Measurements from ENCODE around the gene XAGE3.
"Not testable (repeated sequence)": the region's sequence is repeated elsewhere in the genome, so short reads cannot be mapped to it uniquely, and the experiment has no call there.

XAGE3 gene, protein sequence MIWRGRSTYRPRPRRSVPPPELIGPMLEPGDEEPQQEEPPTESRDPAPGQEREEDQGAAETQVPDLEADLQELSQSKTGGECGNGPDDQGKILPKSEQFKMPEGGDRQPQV

GRCh38 chrX:52867610-52868348 lies at the start of gene XAGE3:
TSS of gene XAGE3 (minus strand) at chrX:52868083. CDS start at chrX:52867133, 950 bp downstream.
- FAIRE-seq, result no peak
- DNase-seq (ENCODE audit: extremely low spot score, insufficient read length, low read depth), result no peak

GRCh38 chrX:52914704-52915103 lies 46.8 kb upstream of the XAGE3 start:
- DNase-seq (ENCODE audit: extremely low spot score, insufficient read length, low read depth), result not testable (repeated sequence)
- FAIRE-seq, result peak; percentile 36

DNA sequence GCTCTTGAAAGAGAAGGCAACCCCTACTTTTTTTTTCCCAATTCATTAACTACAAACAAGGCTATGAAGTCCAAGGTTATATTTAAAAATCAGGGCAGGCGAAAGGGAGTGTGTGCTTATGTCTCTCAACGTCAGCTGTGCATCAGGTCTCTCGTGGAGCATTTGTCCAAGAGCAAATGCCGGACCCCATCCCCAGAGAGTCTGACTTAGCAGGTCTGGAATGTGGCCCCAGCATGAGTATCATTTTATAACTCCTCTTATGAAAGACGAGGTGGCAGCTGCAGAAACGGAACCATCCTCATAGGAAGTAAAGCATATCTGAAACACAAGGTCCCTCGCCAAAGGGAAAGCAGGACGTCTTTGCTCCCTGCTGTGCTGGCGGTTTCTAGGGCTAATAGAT lies 45.8 kb upstream of the XAGE3 start:
- not testable (repeated sequence) for DNase-seq (ENCODE audit: extremely low spot score, insufficient read length, low read depth); FAIRE-seq

GRCh38 chrX:52909313-52909969 lies 41.6 kb upstream of the XAGE3 start:
- not testable (repeated sequence) for DNase-seq (ENCODE audit: extremely low spot score, insufficient read length, low read depth); FAIRE-seq

GRCh38 chrX:52907900-52908299 lies 40.0 kb upstream of the XAGE3 start:
- FAIRE-seq; DNase-seq (ENCODE audit: extremely low spot score, insufficient read length, low read depth): not testable (repeated sequence)

- DNase-seq (ENCODE audit: extremely low spot score, insufficient read length, low read depth); FAIRE-seq: not testable (repeated sequence)
Measured at GRCh38 chrX:52907137-52907536, 39.3 kb upstream of the XAGE3 start.

- DNase-seq (ENCODE audit: extremely low spot score, insufficient read length, low read depth); FAIRE-seq: not testable (repeated sequence)
Measured at GRCh38 chrX:52906072-52906471, 38.2 kb upstream of the XAGE3 start.

DNA sequence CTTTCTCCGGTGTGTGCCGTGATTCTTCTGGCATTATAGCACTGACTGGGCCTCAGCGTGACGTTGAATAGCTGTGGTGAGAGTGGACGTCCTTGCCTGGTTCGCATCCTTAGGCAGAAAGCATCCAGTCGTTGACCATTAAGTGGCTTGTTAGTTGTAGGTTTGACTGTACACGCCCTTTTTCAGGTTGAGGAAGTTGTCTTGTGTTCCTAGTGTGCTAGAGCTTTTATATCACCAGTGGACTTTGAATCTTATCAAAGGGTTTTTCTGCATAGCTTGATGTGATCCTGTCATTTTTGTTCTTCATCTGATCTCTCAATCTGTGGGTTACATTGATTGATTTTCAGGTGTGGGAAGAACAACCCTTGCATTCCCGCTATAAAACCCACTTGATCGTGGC lies 37.6 kb upstream of the XAGE3 start:
- not testable (repeated sequence) for DNase-seq (ENCODE audit: extremely low spot score, insufficient read length, low read depth); FAIRE-seq

GRCh38 chrX:52896855-52897709 lies 29.2 kb upstream of the XAGE3 start, which contains the start of gene FAM156B:
TSS of gene FAM156B (plus strand) at chrX:52897330. CDS start at chrX:52907226, 9,896 bp downstream.
- not testable (repeated sequence) for DNase-seq (ENCODE audit: extremely low spot score, insufficient read length, low read depth)
- peak; percentile 96 for FAIRE-seq

- FAIRE-seq, result peak; percentile 60
- DNase-seq (ENCODE audit: extremely low spot score, insufficient read length, low read depth), result not testable (repeated sequence)
Measured at GRCh38 chrX:52896438-52896837, 28.6 kb upstream of the XAGE3 start.

DNA sequence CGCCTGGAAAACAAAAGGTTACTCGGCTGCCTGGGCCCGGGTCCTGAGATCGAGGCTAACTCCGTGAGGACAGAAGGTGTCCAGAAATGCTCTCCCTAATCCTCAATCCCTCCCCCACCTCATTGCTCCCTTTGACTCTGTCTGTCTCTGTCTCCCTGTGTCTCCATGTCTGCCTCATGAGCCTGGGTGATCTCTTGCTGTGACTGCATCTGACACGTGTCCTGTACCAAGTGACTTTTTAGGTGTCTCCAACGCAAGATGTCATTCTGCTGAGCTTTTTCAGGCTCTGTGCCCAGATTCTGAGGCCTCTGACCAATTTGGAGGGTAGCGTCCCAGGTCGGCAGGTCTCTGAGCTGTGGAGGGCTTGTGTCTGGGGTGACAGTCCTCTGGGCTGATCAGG lies 20.2 kb upstream of the XAGE3 start:
- DNase-seq (ENCODE audit: extremely low spot score, insufficient read length, low read depth); FAIRE-seq: not testable (repeated sequence)

- not testable (repeated sequence) for DNase-seq (ENCODE audit: extremely low spot score, insufficient read length, low read depth); FAIRE-seq
Measured at GRCh38 chrX:52887459-52887858, 19.6 kb upstream of the XAGE3 start.

DNA sequence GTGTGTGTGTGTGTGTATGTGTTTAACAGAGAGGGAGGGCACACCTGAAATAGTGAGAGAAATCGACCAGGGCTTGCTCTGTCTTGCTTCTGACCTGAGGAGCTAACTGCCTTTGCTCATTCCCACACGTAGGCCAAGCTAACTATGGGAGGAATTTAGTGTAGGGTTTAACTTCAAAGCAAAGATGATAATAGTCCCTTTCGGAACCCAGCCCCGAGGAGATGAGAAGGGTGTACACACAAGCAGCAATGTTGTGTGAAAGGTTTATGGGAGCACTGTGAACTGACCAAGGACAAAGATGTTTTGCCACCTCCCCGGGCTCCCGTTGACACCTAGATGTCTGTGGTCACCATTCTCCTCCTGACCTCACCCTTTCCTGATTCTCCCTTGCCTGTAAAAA lies 8.5 kb upstream of the XAGE3 start:
- not testable (repeated sequence) for DNase-seq (ENCODE audit: extremely low spot score, insufficient read length, low read depth); FAIRE-seq

DNA sequence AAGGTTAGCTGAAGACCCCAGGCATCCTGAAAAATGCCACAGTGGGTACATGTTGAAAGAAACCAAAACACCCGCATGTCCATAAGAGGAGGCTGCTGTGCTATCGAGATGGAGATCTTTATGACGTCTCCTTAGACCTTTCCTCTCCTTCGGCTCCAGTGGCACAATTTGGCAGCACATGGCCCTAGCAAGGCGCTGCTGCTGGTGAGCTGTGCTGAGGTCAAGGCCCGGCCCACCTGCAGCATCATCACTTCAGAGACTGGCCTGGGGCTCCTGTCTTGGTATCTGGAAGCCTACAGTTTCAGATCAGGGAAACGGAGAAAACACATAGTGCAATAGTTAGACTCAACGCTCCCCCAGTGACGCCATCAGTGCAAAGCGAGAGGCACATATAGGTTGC lies 7.6 kb upstream of the XAGE3 start:
- not testable (repeated sequence) for DNase-seq (ENCODE audit: extremely low spot score, insufficient read length, low read depth); FAIRE-seq

DNA sequence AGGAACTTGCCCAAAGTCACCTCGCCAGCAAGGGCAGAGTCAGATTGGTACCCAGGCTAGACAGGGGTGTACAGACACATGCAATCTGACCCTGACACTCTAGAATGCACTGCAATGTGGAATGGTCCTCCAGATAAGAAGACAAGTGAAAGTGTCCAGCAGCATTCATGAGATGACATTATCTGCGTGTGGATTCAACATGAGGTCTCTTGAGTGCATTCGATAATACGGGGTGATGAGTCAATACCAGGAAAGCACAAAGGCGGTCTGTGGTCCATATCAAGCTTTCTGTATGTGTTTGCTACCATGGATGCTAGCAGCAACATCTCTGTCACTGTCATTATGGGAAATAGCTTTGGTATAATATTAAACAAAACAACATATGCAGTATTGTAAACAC lies 6.8 kb upstream of the XAGE3 start:
- FAIRE-seq (no peak), DNase-seq (ENCODE audit: extremely low spot score, insufficient read length, low read depth) (no peak)

- not testable (repeated sequence) for FAIRE-seq; DNase-seq (ENCODE audit: extremely low spot score, insufficient read length, low read depth)
Measured at GRCh38 chrX:52873825-52874224, 5.9 kb upstream of the XAGE3 start.

DNA sequence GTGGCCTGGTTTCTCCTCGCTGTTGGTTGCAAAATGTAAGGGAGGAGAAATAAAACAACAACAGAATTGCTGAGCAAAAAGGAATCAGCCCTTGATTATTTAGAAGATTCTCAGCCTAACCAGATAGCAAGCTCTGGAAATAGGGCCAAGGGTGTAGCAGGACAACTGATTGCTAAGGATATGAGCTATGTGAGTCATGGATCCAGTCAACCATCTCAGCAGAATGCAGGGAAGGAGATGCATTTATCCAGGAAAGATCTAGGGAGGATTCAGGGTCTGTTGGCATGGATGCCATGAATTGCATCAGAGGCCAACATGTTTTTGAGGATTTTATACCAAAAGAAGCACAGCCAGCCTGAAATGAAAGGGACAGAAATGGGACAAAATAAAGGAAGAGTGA lies 2.2 kb upstream of the XAGE3 start:
- DNase-seq (ENCODE audit: extremely low spot score, insufficient read length, low read depth) (no peak), FAIRE-seq (no peak)

GRCh38 chrX:52865343-52865998 lies 2.4 kb downstream of the XAGE3 start:
- FAIRE-seq, result peak; percentile 5
- no peak for DNase-seq (ENCODE audit: extremely low spot score, insufficient read length, low read depth)

GRCh38 chrX:52856991-52857525 lies 10.8 kb downstream of the XAGE3 start:
- DNase-seq (ENCODE audit: extremely low spot score, insufficient read length, low read depth); FAIRE-seq: not testable (repeated sequence)
